Ovary (tissue), 3 donors: ENCODE results near the gene LCMT2.
"Not testable (repeated sequence)": the region's sequence is repeated elsewhere in the genome, so short reads cannot be mapped to it uniquely, and the experiment has no call there.

Experiments used
- CTCF ChIP-seq, 3 donors: fragments of 450-650 bp in 2 of 3; fragments of 200-600 bp in 1 of 3; IDR thresholded peaks; one replicate each; pipeline versions ENCODE4 v1.5.1 to v1.8.0; 2016 to 2022; ENCODE audit warnings: antibody characterized with exemption in 3 of 3, mild to moderate bottlenecking in 1 of 3
- EP300 ChIP-seq: sonication (generic); formaldehyde crosslinking; IDR thresholded peaks from one replicate; pipeline ENCODE4 v1.6.1; 2017; ENCODE audit warnings: antibody characterized with exemption
- POLR2A ChIP-seq: fragments of 450-650 bp; IDR thresholded peaks from one replicate; pipeline ENCODE4 v1.6.1; 2017; ENCODE audit warnings: antibody characterized with exemption, mild to moderate bottlenecking, moderate library complexity
- donor health status: DM: no; HTN: no; CAD: no.

- not testable (repeated sequence) for TF ChIP-seq EP300; CTCF (IDR thresholded peaks at IDR 0.05); POLR2A
These were observed 40.7 kb downstream of the LCMT2 start for GRCh38 chr15:43289656-43290055.
